ENCODE results near the gene SDF4. TPM values are rescaled to one million over a fixed set of nuclear protein-coding genes. Genes with fewer than 3 reads are reported as not detected.
"Not testable (repeated sequence)": the region's sequence is repeated elsewhere in the genome, so short reads cannot be mapped to it uniquely, and the experiment has no call there.

SDF4 gene
- total RNA-seq, 1 donor from 2014 or later, result 167 TPM

GRCh38 chr1:1182491-1183220 is 49.1 kb downstream of the SDF4 start:
- intact Hi-C loops (cut with micrococcal nuclease), result no loop called here

GRCh38 chr1:1181938-1182410 is 49.8 kb downstream of the SDF4 start:
- intact Hi-C loops (cut with micrococcal nuclease), result no loop called here

GRCh38 chr1:1181129-1181937 is 50.5 kb downstream of the SDF4 start:
- intact Hi-C loops (cut with micrococcal nuclease), result no loop called here

GRCh38 chr1:1179983-1180861 is 51.6 kb downstream of the SDF4 start:
- intact Hi-C loops (cut with micrococcal nuclease), result no loop called here

GRCh38 chr1:1179346-1179982 is 52.3 kb downstream of the SDF4 start:
- intact Hi-C loops (cut with micrococcal nuclease), result no loop called here

- intact Hi-C loops (cut with micrococcal nuclease), result no loop called here
These were observed 52.9 kb downstream of the SDF4 start for GRCh38 chr1:1178794-1179331.

GRCh38 chr1:1177452-1178206 is 54.2 kb downstream of the SDF4 start:
- intact Hi-C loops (cut with micrococcal nuclease), result no loop called here

- intact Hi-C loops (cut with micrococcal nuclease), result no loop called here
These were observed 54.9 kb downstream of the SDF4 start for GRCh38 chr1:1176931-1177330.

GRCh38 chr1:1176063-1176761 is 55.6 kb downstream of the SDF4 start:
- intact Hi-C loops (cut with micrococcal nuclease), result not testable (repeated sequence)

- intact Hi-C loops (cut with micrococcal nuclease), result loop anchor here (1.0 kb wide), 1 partner anchor 39 kb away; the partner anchor contains the start of gene TNFRSF4
These were observed 56.4 kb downstream of the SDF4 start for GRCh38 chr1:1175221-1176062.

GRCh38 chr1:1173793-1174415 is 57.9 kb downstream of the SDF4 start, which contains the start of gene TTLL10:
Gene TTLL10 (plus strand): TSS chr1:1173880. CDS start chr1:1179216, 5,336 bp downstream.
- intact Hi-C loops (cut with micrococcal nuclease), result loop anchor here (1.0 kb wide), 1 partner anchor 111 kb away; no protein-coding TSS in a partner anchor

GRCh38 chr1:1173061-1173792 is 58.6 kb downstream of the SDF4 start:
- intact Hi-C loops (cut with micrococcal nuclease), result loop anchor here (1.0 kb wide), 1 partner anchor 110 kb away; no protein-coding TSS in a partner anchor

- intact Hi-C loops (cut with micrococcal nuclease), result no loop called here
These were observed 60.1 kb downstream of the SDF4 start for GRCh38 chr1:1171546-1172340.

GRCh38 chr1:1171161-1171545 is 60.6 kb downstream of the SDF4 start:
- intact Hi-C loops (cut with micrococcal nuclease), result no loop called here

GRCh38 chr1:1170215-1171091 is 61.3 kb downstream of the SDF4 start:
- intact Hi-C loops (cut with micrococcal nuclease), result no loop called here
